Fibroblast of pulmonary artery (primary cell): ENCODE results near the gene C11orf21.

ENCODE experiments used
- DNase-seq: peaks from one replicate; pipeline ENCODE4 v3.0.0-alpha.2; 2010; ENCODE audit warnings: low read depth
- H3K4me3 ChIP-seq: replicated peaks from 2 replicates; pipeline ENCODE4 v1.5.1; 2011; ENCODE audit warnings: low read depth, mild to moderate bottlenecking, control low read depth, low read length, moderate library complexity
- TF ChIP-seq, protein P1 (sequence below): IDR thresholded peaks from 2 replicates; pipeline ENCODE4 v1.5.1; 2011; ENCODE audit warnings: mild to moderate bottlenecking, control low read depth, low read length, inconsistent platforms; ENCODE audit errors: missing control alignments

The C11orf21 gene

DNA sequence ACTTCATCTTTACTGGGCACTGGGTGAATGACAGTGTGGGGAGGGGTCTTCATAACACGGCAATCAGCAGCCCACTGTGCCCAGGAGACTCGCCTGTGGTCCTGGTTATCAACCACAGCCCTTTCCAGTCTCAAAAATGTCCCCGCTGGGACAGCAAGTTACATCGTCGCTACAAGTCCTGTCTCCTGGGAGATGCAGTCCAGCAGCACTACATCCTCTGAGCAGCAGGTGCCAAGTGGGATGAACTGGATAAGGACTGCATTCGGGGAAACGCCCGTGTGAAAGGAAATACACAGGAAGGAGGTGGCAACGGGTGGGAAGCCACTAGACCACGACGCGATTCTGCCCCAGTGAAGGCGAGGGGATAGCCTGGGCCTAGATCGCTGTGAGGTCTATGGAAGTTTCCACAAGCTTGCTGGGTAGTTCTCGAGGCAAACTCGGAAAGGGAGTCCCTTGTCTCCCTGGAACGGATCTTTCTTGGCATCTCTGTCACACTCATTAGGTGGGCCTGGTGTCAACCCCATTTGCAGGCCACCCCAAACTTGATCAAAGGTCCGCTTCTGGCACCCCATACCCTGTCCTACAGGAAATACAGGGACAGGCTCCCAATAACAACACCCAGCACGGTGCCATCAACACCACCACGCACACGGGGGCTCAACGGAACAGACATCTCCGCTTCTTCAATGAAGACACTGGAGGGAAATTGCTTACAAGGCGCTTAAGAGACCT, 35.7 kb downstream of the C11orf21 start:
- no peak for DNase-seq
- TF ChIP-seq, protein P1, sequence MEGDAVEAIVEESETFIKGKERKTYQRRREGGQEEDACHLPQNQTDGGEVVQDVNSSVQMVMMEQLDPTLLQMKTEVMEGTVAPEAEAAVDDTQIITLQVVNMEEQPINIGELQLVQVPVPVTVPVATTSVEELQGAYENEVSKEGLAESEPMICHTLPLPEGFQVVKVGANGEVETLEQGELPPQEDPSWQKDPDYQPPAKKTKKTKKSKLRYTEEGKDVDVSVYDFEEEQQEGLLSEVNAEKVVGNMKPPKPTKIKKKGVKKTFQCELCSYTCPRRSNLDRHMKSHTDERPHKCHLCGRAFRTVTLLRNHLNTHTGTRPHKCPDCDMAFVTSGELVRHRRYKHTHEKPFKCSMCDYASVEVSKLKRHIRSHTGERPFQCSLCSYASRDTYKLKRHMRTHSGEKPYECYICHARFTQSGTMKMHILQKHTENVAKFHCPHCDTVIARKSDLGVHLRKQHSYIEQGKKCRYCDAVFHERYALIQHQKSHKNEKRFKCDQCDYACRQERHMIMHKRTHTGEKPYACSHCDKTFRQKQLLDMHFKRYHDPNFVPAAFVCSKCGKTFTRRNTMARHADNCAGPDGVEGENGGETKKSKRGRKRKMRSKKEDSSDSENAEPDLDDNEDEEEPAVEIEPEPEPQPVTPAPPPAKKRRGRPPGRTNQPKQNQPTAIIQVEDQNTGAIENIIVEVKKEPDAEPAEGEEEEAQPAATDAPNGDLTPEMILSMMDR = no peak
- H3K4me3 ChIP-seq = no peak overlapping the region

DNA sequence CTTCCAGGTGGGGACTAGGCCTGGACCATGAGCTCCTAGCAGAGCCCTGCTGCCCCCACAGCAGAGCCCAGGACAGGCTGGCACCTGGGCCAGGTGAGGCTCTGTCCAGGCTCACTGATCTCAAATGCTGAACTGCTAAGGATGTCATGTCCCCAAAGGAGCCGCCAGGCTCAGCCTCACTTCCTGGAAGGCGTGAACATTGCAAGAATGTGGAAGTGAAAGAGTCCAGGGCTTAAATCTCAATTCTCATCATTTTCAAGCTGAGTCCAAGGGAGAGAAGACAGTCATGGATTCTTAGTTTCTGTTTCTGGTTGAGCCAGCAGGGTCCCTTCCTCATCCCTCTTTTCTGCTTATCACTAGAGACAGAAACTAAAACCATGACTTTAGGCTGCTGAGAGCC, 36.3 kb downstream of the C11orf21 start:
- TF ChIP-seq, protein P1 = no peak
- no peak for DNase-seq
- no peak overlapping the region for H3K4me3 ChIP-seq

DNA sequence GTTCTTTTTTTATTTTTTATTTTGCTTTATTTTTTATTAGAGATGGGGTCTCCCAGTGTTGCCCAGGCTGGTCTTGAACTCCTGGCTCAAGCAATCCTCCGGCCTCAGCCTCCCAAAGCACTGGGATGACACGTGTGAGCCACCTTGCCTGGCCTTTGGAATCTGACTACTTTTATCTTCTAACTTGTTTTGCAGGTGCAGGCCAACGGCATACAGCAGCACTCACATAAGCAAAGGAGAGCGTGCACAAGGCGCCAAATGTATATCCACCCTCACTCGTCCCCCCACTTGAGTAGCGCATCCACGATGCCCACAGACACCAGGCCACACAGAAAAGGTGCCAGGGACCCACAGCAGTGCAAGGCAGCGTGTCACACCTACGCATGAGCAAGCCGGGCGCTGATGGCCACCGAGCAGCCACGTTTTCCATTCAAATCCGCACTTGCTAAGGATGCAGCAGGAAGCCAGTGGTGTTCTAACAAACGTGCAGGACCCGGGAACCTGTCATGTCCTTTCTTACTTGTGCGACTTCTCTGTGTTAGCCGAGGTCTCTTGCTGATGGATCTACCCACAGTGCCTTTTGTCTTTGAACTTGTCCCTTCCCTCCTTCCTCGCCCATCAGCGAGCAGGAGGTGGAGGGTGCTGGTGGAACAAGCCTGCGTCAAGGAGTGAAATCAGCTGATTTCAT, 37.2 kb downstream of the C11orf21 start:
- no peak overlapping the region for H3K4me3 ChIP-seq
- TF ChIP-seq, protein P1 = no peak
- DNase-seq = no peak

DNA sequence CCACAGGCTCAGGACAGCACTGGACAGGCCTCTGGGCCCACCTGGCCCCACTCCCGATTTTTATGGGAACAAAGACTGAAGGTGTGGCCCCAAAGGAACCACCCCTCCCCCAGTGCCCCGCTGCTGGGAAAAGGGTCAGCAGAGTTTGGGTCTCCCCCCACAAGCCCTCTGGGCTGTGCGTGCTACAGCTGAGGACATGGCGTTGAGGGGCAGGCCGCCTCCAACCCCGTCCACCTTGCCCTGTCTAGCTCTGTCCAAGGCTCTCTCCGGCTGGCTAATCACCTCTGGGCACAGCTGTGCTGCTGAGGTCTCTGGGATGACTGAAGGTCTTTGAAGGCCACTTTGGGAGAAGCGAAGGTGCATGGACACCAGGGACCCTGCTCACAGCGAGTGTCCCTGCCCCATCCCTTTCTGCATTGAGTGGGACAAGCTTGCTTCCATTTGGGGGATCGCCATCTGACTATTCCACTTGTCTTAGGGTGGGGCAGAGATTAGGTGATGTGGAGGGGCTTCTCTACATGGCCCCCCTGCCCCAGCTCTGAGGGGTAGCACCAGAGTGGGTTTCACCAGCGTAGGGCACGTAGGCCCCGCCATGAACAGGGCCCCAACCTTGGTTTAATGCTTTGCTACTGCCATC, 37.9 kb downstream of the C11orf21 start:
- H3K4me3 ChIP-seq = no peak overlapping the region

DNA sequence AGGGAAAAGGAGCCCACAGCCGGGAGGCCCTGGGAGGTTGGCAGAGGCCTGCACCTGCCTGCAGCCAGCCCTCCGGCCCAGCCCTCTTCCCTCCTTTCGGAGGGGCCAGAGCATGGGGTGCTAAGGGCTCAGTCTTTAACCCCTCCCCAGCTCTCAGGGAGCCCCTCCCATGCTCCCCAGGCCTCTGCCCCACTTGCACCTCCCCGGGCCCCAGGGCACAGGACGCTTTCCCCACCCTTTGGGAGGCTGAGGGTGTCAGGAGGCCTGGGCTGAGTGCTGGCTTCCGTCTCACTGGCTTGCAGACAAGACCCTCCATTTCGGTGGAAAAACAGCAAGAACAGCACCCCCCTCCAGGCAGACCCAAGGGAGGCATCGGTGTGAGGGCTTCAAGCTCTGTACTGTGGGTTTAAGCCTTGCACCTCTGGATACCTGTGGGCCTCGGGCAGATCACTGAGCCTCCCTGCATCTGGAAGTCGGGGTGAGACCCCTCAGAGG, 38.6 kb downstream of the C11orf21 start:
- no peak overlapping the region for H3K4me3 ChIP-seq
- DNase-seq = no peak
- TF ChIP-seq, protein P1 = no peak

More for the DNA sequence above, 37.9 kb downstream of the C11orf21 start:
- TF ChIP-seq, protein P1 = no peak
- DNase-seq = no peak

DNA sequence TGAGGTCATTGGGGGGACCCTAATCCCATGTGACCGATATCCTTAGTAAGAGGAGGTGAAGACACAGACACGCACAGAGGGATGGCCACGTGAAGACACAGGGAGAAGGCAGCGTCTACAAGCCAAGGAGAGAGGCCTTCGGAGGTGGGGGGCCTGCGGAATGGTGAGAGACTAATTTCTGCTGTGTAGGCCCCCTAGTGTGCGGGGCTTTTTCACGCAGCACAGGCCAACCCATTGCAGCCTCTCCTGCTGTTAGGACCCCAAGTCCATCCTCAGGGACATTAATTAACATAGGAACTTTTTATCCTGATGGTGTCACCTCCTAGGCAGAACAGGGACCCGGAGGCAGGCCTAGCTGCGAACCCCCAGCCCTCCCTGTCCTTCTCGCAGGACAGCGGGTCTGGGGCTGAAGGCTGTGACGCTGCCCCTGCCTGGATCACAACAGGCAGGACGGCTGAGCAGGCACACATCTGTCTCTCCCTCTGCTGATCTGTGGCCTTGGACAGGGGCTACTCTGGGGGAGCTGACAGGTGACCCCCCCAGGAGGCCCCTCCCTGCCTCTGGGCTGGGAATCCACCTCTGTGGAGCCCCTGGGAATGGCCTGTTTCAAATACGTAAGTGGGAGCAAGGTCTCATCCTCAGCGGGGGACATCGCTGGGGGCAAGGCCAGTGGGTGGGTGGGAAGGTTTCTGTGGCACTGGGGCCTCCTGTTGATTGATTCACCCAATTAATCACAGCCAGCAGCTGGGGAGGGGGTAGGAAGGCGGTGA, 39.2 kb downstream of the C11orf21 start:
- DNase-seq = no peak
- no peak overlapping the region for H3K4me3 ChIP-seq
- TF ChIP-seq, protein P1 = no peak
